ENCODE results near the gene TMEM63A.
A peak's percentile ranks its signal among the peaks of the same experiment; 100 is the strongest.

GRCh38 chr1:225809842-225810578 lies 72.2 kb downstream of the TMEM63A start, which contains the start of gene EPHX1:
- no peak for TF ChIP-seq EZH2 (IDR thresholded peaks at IDR 0.05; ENCODE audit: low read length)
- TF ChIP-seq CTCF (optimal IDR thresholded peaks at IDR 0.05 in 1 of 3, IDR thresholded peaks at IDR 0.05 in 1 of 3, conservative IDR thresholded peaks at IDR 0.05 in 1 of 3; ENCODE audit: extremely low read depth in 1 of 3, insufficient read depth in 2 of 3, low read length in 3 of 3) = peak in 2 of 3 experiments; percentile 30 to 58

Measured in keratinocyte (primary cell).